Ascending aorta (tissue), 2 donors: ENCODE measurements around the gene TANGO2. TPM values are rescaled to one million over a fixed set of nuclear protein-coding genes. Genes with fewer than 3 reads are reported as not detected.

Experiments used
- DNase-seq, 2 donors: peaks; one replicate each; pipeline ENCODE4 v3.0.0-alpha.2; 2019; ENCODE audit warnings: low spot score in 2 of 2
- H3K27ac ChIP-seq, 2 donors: fragments of 200-600 bp; sonication (generic); one replicate each; pipeline ENCODE4 v1.5.1; 2016 to 2017; ENCODE audit warnings: mild to moderate bottlenecking in 1 of 2
- H3K27me3 ChIP-seq: fragments of 200-600 bp; sonication (generic); one replicate; pipeline ENCODE4 v1.5.1; 2017
- H3K36me3 ChIP-seq, 2 donors: fragments of 200-600 bp; sonication (generic); one replicate each; pipeline ENCODE4 v1.5.1; 2016
- H3K4me1 ChIP-seq, 2 donors: fragments of 200-600 bp; sonication (generic); one replicate each; pipeline ENCODE4 v1.5.1; 2016 to 2017; ENCODE audit warnings: mild to moderate bottlenecking in 1 of 2
- H3K4me3 ChIP-seq, 2 donors: fragments of 200-600 bp; sonication (generic); one replicate each; pipeline ENCODE4 v1.5.1; 2016 to 2017; ENCODE audit warnings: mild to moderate bottlenecking in 1 of 2
- H3K9me3 ChIP-seq, 2 donors: fragments of 200-600 bp; sonication (generic); one replicate each; pipeline ENCODE4 v1.5.1; 2016
- intact Hi-C: fragments of 100-400 bp; cut with DNase I; formaldehyde crosslinking; loops from one replicate; pipeline ENCODE4 v1.15.1; 2023
- total RNA-seq: library from RNA; depleted of rRNA; stranded (reverse); fragments of >200 nt; gene quantifications from one replicate; pipeline ENCODE4 v1.1.0, GENCODE V29; 2016
- TF ChIP-seq, protein P1 (sequence below), 3 experiments: fragments of 200-600 bp in 2 of 3; fragments of 450-650 bp in 1 of 3; sonication (generic) in 2 of 3; IDR thresholded peaks; one replicate each; pipeline ENCODE4 v1.5.1; 2016 to 2019; ENCODE audit warnings: antibody characterized with exemption in 3 of 3, mild to moderate bottlenecking in 1 of 3, moderate library complexity in 1 of 3

Gene TANGO2
- total RNA-seq, 1 donor from 2014 or later = 26.3 TPM

GRCh38 chr22:20031732-20032406, 11.0 kb downstream of the TANGO2 start:
- Histone ChIP-seq H3K27me3 (no peaks in the 10 kb centered on the region), H3K36me3 (peaks cover 6 to 13% of the 10 kb centered on the region in 2 donors), H3K9me3 (no peaks in the 10 kb centered on the region), H3K4me1 (peaks cover 11 to 30% of the 10 kb centered on the region in 2 donors), H3K27ac (peak overlapping the region in 1 of 2 donors; percentile 78), H3K4me3 (no peak overlapping the region)
- intact Hi-C loops = no loop called here
- DNase-seq = no peak
- TF ChIP-seq, protein P1, sequence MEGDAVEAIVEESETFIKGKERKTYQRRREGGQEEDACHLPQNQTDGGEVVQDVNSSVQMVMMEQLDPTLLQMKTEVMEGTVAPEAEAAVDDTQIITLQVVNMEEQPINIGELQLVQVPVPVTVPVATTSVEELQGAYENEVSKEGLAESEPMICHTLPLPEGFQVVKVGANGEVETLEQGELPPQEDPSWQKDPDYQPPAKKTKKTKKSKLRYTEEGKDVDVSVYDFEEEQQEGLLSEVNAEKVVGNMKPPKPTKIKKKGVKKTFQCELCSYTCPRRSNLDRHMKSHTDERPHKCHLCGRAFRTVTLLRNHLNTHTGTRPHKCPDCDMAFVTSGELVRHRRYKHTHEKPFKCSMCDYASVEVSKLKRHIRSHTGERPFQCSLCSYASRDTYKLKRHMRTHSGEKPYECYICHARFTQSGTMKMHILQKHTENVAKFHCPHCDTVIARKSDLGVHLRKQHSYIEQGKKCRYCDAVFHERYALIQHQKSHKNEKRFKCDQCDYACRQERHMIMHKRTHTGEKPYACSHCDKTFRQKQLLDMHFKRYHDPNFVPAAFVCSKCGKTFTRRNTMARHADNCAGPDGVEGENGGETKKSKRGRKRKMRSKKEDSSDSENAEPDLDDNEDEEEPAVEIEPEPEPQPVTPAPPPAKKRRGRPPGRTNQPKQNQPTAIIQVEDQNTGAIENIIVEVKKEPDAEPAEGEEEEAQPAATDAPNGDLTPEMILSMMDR (IDR thresholded peaks at IDR 0.05) = no peak

GRCh38 chr22:20032407-20032991, 11.6 kb downstream of the TANGO2 start:
- Histone ChIP-seq H3K27me3 (no peaks in the 10 kb centered on the region), H3K4me1 (peaks cover 11 to 30% of the 10 kb centered on the region in 2 donors), H3K9me3 (no peaks in the 10 kb centered on the region), H3K27ac (peak overlapping the region; percentile 65 to 78), H3K36me3 (peaks cover 12 to 18% of the 10 kb centered on the region in 2 donors), H3K4me3 (no peak overlapping the region)
- no peak for DNase-seq
- intact Hi-C loops = no loop called here
- TF ChIP-seq, protein P1 (IDR thresholded peaks at IDR 0.05) = no peak

DNA sequence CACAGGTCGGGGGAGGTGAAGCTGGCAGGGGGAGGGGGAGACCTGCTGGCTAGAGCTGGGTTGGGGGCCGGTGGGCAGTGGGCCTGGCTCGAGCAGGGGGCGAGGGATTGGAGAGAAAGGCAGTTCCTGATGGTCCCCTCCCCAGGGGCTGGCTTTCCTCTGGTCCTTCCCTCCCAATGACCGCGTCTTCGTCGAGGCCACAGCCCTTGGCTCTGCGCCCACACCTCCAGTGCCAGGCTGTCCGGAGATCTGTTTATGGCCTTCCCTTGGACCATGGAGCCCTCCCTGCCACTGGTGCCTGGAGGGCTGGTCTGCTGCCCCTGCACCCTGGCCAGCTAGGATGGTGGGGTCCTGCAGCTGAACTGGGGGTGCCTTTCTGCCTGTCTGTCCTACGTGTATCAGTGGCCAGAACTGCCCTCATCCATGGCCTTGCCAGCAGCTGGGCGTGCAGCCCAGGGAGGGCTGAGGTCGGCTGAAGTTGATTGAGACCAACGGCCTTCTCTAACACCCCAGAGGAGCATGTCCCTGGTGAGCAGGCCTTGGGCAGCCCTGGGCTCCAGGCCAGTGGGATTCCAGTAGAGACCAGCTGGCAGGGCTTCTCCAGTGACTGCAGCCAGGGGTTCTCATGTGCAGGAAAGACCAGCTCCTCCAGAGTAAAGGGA, 12.3 kb downstream of the TANGO2 start:
- Histone ChIP-seq H3K36me3 (peaks cover 19 to 24% of the 10 kb centered on the region in 2 donors), H3K4me3 (no peak overlapping the region), H3K4me1 (peaks cover 11 to 30% of the 10 kb centered on the region in 2 donors), H3K27ac (peak overlapping the region; percentile 65 to 78), H3K9me3 (no peaks in the 10 kb centered on the region), H3K27me3 (no peaks in the 10 kb centered on the region)
- intact Hi-C loops = no loop called here
- TF ChIP-seq, protein P1 (IDR thresholded peaks at IDR 0.05) = no peak
- no peak for DNase-seq

DNA sequence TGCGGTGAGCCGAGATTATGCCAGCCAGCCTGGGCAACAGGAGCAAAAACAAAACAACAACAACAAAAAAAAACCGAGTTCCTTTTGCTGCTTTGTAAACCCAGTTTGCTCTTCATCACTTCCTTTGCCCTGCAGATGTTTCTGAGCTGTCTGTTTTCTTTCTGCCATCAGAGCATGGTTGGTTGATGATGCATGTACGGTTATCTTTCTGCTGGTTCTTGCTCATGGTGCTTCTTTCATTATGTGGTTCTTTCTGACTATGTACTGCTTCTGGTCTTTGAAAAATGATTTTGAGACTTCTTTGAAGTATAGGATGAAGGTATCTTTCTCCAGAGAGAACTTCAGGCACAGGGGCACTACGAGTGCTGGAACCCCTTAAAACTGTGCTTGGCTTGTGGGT, 13.2 kb downstream of the TANGO2 start:
- H3K36me3 ChIP-seq = peaks cover 25 to 28% of the 10 kb centered on the region in 2 donors
- no peak overlapping the region for H3K4me3 ChIP-seq
- no peaks in the 10 kb centered on the region for H3K27me3 ChIP-seq
- H3K4me1 ChIP-seq = peaks cover 11 to 23% of the 10 kb centered on the region in 2 donors
- TF ChIP-seq, protein P1 (IDR thresholded peaks at IDR 0.05) = no peak
- no peak for DNase-seq
- no peaks in the 10 kb centered on the region for H3K9me3 ChIP-seq
- peak overlapping the region in 1 of 2 donors; percentile 78 for H3K27ac ChIP-seq
- intact Hi-C loops = no loop called here

DNA sequence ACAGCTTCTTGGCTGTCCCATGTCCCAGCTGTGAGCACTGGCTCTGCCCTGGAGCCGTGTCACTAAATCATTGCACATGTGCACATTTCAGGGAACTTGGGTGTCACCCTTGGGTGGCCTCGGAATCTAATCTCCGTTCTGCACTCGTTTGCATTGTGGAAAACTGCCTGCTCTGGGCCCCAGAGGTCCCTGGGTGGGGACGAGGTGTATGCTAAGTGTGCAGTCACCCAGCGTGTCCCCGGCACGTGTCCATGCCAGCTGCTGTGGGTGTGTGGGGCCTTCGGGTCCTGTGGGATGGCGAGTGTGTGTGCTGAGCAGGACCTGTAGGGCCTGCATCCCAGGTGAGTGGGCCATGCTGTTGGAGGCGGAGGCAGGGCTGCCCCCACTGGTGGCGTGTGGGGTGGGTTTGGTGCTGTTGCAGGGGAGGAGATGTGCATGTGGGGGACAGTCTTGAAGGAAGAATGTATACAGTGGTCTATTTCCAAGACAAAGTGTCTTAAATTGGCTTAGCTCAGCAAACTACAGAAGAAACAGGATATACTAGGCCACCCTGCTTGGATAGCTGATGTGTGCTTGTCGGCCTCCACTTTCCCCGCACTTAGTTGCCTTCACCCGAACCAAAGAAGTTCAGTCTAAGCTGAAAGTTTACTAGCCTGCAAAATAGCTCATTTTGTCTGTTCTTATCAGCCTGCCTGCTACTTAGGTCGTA, 14.6 kb downstream of the TANGO2 start:
- Histone ChIP-seq H3K9me3 (no peaks in the 10 kb centered on the region), H3K4me3 (no peak overlapping the region), H3K27ac (no peak overlapping the region), H3K36me3 (peaks cover 34 to 35% of the 10 kb centered on the region in 2 donors), H3K4me1 (peaks cover 11 to 17% of the 10 kb centered on the region in 2 donors), H3K27me3 (no peaks in the 10 kb centered on the region)
- DNase-seq = no peak
- TF ChIP-seq, protein P1 (IDR thresholded peaks at IDR 0.05) = no peak
- intact Hi-C loops = no loop called here
